IPS-11a (cell line): Measurements from ENCODE around the gene CDHR2.

Experiments
- H3K4me3 ChIP-seq: one replicate; pipeline ENCODE4 v1.5.1; 2013; ENCODE audit warnings: low read depth, low read length, control low read depth

The CDHR2 gene

GRCh38 chr5:176548967-176549444, at the start of gene CDHR2:
CDHR2 (plus strand) TSS chr5:176549342; CDS start chr5:176565353, 16,011 bp downstream.
- H3K4me3 ChIP-seq = no peak within 1 kb of the TSS

DNA sequence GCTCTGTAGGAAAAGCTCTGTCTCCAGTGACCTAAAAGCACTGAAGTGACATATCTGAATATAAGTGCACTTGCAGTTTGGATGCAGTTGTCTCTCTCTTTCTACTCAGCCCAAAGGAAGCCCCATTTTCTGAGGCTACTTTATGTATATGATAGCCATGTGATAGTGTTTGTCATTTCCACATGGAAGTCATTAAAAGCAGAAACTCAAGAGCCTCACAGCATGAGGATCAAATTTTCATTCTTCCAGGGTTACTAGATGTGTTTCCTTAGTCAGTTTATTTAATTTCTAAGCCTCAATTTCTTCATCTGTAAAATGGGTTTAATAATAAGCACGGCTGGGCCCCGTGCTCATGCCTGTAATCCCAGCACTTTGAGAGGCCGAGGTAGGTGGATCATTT, 48.6 kb upstream of the CDHR2 start:
- H3K4me3 ChIP-seq = no peak overlapping the region

- no peak overlapping the region for H3K4me3 ChIP-seq
Measured at GRCh38 chr5:176501333-176501732, 47.8 kb upstream of the CDHR2 start.

DNA sequence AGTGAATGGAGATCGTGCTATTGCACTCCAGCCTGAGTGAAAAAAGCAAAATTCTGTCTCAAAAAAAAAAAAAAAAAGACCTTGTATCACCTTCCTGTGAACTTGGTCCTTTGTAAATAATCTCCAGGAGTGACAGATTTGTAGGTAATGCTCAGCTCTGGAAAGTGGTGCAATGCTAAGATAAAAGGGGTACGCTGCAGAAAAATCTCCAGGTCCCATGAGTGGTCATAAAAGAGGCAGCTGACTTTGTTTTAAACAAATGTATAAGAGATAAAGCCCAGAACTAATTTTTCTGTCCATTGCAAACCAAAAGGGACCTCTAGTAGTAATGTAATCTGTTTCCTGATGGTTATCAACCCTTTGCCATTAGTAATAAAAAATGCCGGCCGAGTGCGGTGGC, 45.6 kb upstream of the CDHR2 start:
- no peak overlapping the region for H3K4me3 ChIP-seq

DNA sequence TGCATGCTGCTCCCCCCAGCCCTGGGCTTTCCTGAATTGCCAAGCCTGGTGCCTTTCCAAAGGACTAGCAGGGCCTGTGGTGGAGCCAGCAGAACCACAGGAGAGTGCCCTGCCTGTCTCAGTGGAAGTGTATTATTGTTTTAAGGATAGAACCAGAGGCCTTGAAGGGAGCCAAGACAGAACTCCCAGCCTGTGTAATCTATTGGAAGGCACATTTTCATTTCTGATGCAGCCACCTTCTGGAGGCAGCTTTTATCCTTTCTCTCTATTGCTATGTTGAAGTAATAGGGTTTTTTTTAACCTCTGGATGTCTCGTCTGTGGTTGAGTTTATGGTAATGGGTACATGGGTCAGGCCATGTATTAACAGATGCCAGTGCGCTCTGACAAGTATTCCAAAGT, 41.2 kb upstream of the CDHR2 start:
- H3K4me3 ChIP-seq = no peak overlapping the region

DNA sequence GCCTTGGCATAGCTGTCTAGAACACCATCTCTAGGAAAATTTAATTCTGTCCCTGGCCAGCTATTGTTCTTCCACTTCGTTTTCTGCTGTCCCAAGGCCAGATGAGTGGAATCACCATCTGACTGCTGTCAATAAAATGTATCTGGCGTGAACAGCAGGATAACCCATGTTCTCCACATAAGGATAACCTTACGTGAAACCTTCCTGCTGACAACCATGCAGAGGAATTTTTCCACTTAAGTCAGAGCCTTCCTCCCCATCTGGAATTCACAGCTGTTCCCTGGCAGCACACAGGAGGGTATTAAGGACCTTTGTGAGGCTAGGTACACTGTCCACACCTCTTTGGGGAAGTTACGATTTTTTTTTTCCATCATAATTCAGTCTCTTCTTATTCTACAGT, 40.5 kb upstream of the CDHR2 start:
- no peak overlapping the region for H3K4me3 ChIP-seq

GRCh38 chr5:176513788-176514187, 35.4 kb upstream of the CDHR2 start:
- no peak overlapping the region for H3K4me3 ChIP-seq

DNA sequence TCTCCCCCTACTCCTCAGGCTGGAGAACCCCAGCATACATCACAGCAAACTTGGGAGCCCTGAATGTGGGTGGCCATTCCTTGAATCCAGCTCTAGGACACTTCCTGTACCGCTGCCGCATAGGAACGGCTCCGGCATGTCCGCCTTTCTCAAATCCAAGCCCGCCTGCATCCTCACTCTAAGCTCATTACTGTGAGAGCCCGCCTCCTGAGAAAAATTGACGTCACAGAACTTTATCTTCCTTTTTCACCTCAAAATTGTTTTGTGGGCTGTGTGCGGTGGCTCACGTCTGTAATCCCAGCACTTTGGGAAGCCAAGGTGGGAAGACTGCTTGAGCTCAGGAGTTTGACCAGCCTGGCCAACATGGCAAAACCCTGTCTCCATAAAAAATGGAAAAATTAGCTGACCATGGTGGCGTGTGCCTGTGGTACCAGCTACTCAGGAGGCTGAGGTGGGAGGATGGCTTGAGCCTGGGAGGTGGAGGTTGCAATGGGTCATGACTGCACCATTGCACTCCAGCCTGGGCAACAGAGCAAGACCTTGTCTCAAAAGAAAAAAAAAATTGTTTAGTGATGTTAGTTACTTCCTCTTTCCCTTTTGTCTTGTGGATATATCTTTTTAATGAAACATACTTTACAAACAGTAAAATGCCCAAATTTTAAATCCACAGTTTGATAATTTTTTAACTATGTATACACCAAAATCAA, 34.7 kb upstream of the CDHR2 start:
- no peak overlapping the region for H3K4me3 ChIP-seq

DNA sequence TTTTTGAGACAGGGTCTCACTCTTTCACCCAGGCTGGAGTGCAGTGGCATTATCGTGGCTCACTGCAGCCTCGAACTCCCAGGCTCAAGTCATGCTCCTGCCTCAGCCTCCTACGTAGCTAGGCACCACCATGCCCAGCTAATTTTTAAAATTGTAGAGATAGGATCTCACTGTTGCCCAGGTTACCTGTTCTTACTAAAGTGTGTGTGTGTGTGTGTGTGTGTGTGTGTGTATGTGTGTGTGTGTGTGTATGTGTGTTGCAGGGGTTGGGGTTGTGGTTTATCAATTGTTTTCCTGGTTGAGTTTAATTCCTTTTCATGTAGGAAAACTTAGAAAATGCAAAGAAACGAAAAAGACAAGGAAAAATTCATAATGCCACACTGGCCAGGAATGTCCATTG, 33.7 kb upstream of the CDHR2 start:
- no peak overlapping the region for H3K4me3 ChIP-seq

DNA sequence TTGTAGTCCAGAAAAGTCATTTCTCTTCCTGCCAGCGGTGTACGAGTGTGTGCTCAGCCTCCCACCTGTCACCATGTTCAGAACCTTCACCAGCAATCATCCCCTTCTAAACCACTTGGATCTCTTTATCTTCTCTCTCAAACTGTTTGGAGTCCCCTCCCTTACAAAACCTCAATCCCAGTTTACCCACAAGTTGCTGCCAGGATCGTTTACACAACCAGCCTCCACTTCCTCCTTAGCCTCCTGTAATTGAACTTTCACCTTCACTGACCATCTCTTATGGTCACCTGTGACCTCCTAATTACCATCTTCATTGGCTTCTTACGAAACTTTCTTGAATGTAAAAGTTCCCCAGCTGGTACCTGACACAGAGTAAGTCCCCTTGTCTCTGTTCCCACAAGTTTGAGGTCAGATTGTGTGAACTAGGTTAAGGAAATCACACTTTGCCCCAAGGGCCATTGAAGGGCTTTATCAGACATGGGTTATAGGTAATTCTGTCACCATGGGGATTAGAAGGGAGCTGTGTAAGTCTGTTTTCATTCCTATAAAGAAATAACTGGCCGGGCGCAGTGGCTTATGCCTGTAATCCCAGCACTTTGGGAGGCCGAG, 32.0 kb upstream of the CDHR2 start:
- H3K4me3 ChIP-seq = no peak overlapping the region

- H3K4me3 ChIP-seq = no peak overlapping the region
Measured at GRCh38 chr5:176519810-176520720, 29.1 kb upstream of the CDHR2 start.

DNA sequence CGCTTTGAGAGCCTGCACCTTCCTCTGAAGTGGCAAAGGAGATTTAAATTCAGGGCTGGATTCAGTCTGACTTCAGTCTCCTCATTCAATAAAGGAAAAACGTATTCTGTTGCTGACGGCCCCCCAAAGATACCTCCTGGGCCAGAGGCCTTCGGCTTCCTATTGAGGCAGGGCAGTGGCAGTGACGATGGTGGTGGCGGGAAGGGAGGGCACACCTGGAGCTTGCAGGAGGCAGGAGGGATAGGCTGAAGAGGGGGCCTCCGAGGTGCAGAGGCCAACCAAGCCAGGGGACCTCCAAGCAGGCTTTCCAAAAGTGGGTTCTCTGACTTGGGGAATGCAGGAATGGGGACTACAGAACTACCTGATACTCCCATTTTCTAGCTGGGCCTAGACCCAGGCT, 27.9 kb upstream of the CDHR2 start:
- no peak overlapping the region for H3K4me3 ChIP-seq

- no peak overlapping the region for H3K4me3 ChIP-seq
Measured at GRCh38 chr5:176521699-176522263, 27.4 kb upstream of the CDHR2 start.

- no peak overlapping the region for H3K4me3 ChIP-seq
Measured at GRCh38 chr5:176524138-176524537, 25.0 kb upstream of the CDHR2 start.

GRCh38 chr5:176524987-176525386, 24.2 kb upstream of the CDHR2 start:
- H3K4me3 ChIP-seq = no peak overlapping the region

GRCh38 chr5:176525677-176526076, 23.5 kb upstream of the CDHR2 start:
- no peak overlapping the region for H3K4me3 ChIP-seq

DNA sequence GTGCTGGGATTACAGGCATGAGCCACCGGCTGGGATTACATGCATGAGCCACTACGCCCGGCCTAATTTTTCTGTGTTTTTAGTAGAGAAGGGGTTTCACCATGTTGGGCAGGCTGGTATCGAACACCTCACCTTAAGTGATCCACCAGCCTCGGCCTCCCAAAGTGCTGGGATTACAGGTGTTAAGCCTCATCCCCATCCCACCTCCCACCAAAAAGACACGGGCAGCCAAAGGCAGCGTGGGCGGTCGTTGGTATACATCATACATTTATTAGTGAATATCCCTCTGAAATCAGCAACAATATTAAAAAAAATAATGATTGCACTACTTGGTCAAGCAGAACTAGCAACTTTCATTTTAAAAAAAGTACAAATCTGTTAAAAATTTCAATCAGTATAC, 22.7 kb upstream of the CDHR2 start:
- H3K4me3 ChIP-seq = no peak overlapping the region

DNA sequence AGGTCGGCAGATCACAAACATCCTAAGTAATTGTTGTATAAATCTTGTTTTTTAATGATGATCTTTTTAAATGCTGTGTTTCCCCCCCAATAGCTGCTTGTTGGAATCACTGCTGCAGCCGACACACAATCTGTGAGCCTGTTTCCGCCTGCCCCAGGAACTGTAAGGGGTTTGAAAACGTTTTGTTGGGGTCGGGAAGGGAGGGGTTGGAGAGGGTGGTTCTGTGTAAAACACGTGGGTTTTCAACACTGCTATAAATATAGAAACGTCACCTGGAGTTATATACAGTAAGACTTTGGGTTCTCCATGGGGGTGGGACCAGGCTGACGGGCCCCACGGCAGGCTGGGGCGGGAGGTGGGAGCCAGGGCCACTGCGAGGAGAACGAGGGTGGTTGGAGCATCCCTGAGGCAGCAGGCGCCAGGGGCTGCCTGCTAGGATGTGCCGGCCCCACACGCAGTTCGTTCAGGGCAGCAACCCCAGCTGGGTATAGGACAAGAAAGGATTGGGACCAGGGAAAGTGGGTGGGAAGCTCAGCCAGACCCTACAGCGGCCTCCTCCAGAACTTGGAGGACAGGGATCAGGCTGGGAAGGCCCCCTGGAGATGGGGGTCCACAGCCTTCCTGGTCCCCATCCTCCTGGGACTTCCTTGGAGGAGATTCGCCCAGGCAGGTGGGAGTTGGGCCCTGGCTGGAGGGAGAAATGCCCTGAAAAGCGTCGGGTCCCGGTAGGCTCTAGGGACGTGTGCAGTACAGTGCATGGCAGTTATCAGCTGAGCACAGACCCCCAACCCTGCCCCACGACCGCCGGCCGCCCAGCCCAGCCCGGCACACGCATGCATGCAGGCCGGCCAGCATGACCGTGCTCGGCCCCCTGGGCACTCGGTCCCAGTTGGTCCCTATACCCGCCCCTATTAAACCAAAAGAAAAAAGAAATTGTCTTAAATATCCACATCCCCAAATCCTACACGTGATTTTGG, 21.6 kb upstream of the CDHR2 start:
- no peak overlapping the region for H3K4me3 ChIP-seq

DNA sequence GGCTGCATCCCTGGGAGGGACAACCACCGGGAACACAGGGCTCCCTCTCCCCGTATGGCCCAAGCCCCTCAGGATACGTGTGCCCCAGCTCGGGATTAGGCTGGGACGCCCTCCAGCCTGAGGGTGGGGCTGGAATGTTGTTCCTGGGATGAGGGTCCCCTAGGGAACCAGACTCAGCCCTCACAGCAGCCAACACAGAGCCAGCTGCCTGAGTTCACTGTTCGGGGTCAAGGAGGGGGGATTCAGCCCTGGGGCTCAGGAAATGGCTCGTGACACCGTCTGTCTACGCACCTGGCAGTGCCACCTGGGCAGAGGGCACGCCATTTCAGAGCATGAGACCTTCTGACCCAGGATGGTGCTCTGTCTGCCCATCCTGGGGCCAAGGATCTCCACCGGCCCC, 20.8 kb upstream of the CDHR2 start:
- H3K4me3 ChIP-seq = no peak overlapping the region

DNA sequence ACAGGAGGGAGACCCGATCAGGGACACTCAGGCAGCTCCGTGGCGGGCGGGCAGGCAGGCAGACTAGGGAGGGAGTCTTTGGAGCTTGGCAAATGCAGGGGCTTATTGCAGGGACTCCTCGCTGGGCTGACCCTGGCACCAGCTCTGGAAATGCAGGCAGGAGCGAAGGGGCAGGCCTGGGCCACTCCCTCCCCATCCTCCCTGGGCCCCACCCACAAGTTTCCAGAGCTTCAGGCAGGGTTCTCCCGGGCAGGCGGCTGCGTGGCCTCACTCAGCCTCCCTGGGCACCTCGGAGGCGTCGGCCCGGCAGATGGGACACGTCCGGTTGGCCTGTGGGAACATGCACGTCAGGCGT, 20.4 kb upstream of the CDHR2 start:
- no peak overlapping the region for H3K4me3 ChIP-seq
